GM04503 (cell line): ENCODE results near the gene PCSK1N.

Source experiments
- DNase-seq: peaks from one replicate; pipeline ENCODE4 v3.0.0-alpha.2; 2012; ENCODE audit warnings: low read depth

PCSK1N gene

GRCh38 chrX:48789366-48790220, 45.8 kb downstream of the PCSK1N start:
- DNase-seq: no peak

GRCh38 chrX:48787505-48788443, 47.6 kb downstream of the PCSK1N start:
- no peak for DNase-seq

- no peak for DNase-seq
These were observed 48.4 kb downstream of the PCSK1N start for GRCh38 chrX:48786825-48787504.

- DNase-seq: no peak
These were observed 49.0 kb downstream of the PCSK1N start, which contains the start of gene GATA1 for GRCh38 chrX:48786341-48786800. GATA1 (plus strand) TSS chrX:48786590; CDS start chrX:48791110, 4,520 bp downstream.

GRCh38 chrX:48785540-48786214, 49.7 kb downstream of the PCSK1N start:
- DNase-seq: no peak

GRCh38 chrX:48785186-48785539, 50.2 kb downstream of the PCSK1N start:
- DNase-seq: no peak

GRCh38 chrX:48784726-48785125, 50.7 kb downstream of the PCSK1N start:
- no peak for DNase-seq

GRCh38 chrX:48782795-48783194, 52.6 kb downstream of the PCSK1N start:
- no peak for DNase-seq

- no peak for DNase-seq
These were observed 53.2 kb downstream of the PCSK1N start for GRCh38 chrX:48782216-48782615.

- no peak for DNase-seq
These were observed 53.7 kb downstream of the PCSK1N start for GRCh38 chrX:48781705-48782104.
